Upper lobe of right lung (tissue), 1 donor: ENCODE results near the gene FOXN3. TPM values are rescaled to one million over a fixed set of nuclear protein-coding genes. Genes with fewer than 3 reads are reported as not detected.

Experiments
- ATAC-seq: fragments of 200-7000 bp; cut with Tn5 transposase; one replicate; pipeline ENCODE4 v1.9.1; 2020; ENCODE audit warnings: mild to moderate bottlenecking, moderate library complexity
- DNase-seq: peaks from one replicate; pipeline ENCODE4 v3.0.0-alpha.2; 2020
- H3K27ac ChIP-seq: fragments of 200-600 bp; one replicate; pipeline ENCODE4 v1.8.0; 2022
- H3K27me3 ChIP-seq: fragments of 200-600 bp; one replicate; pipeline ENCODE4 v1.8.0; 2022; ENCODE audit warnings: mild to moderate bottlenecking
- H3K36me3 ChIP-seq: fragments of 200-600 bp; one replicate; pipeline ENCODE4 v1.8.0; 2022
- H3K4me1 ChIP-seq: fragments of 200-600 bp; one replicate; pipeline ENCODE4 v1.8.0; 2022
- H3K4me3 ChIP-seq: fragments of 200-600 bp; one replicate; pipeline ENCODE4 v1.8.0; 2022; ENCODE audit warnings: mild to moderate bottlenecking
- H3K9me3 ChIP-seq: fragments of 200-600 bp; one replicate; pipeline ENCODE4 v1.8.0; 2022
- CTCF ChIP-seq: fragments of 200-600 bp; IDR thresholded peaks from one replicate; pipeline ENCODE4 v1.8.0; 2022; ENCODE audit warnings: antibody characterized with exemption
- intact Hi-C: fragments of 100-400 bp; cut with DNase I; formaldehyde crosslinking; loops from one replicate; pipeline ENCODE4 v1.11.0; 2022
- total RNA-seq: library from RNA; stranded (reverse); fragmentation: NEBNext Ultra II Directional; extraction: Animal tissue kit (Norgen Biotek cat#: 25700); gene quantifications from one replicate; pipeline ENCODE4 v1.2.1, GENCODE V29; 2021
- donor health status: DM: no; HTN: yes; CAD: no; lungs with severe emphysema.

Gene FOXN3
- total RNA-seq, 1 donor from 2014 or later: 103 TPM

- no peak for TF ChIP-seq CTCF
Observed at GRCh38 chr14:89232265-89233070, 184.6 kb downstream of the FOXN3 start.

GRCh38 chr14:89231426-89232113 is 185.5 kb downstream of the FOXN3 start:
- H3K27me3 ChIP-seq: no peaks in the 10 kb centered on the region
- DNase-seq (no peak), ATAC-seq (no peak)
- no peaks in the 10 kb centered on the region for H3K36me3 ChIP-seq
- peaks cover 4% of the 10 kb centered on the region for H3K4me1 ChIP-seq
- TF ChIP-seq CTCF: no peak
- no peak overlapping the region for H3K4me3 ChIP-seq
- H3K9me3 ChIP-seq: no peaks in the 10 kb centered on the region
- intact Hi-C loops: no loop called here
- H3K27ac ChIP-seq: no peak overlapping the region

More at GRCh38 chr14:89232265-89233070, 184.6 kb downstream of the FOXN3 start:
- no peaks in the 10 kb centered on the region for H3K27me3 ChIP-seq
- H3K4me1 ChIP-seq: no peaks in the 10 kb centered on the region
- no peak overlapping the region for H3K4me3 ChIP-seq
- intact Hi-C loops: no loop called here
- no peak overlapping the region for H3K27ac ChIP-seq
- ATAC-seq: no peak
- no peaks in the 10 kb centered on the region for H3K36me3 ChIP-seq
- DNase-seq: no peak
- no peaks in the 10 kb centered on the region for H3K9me3 ChIP-seq

DNA sequence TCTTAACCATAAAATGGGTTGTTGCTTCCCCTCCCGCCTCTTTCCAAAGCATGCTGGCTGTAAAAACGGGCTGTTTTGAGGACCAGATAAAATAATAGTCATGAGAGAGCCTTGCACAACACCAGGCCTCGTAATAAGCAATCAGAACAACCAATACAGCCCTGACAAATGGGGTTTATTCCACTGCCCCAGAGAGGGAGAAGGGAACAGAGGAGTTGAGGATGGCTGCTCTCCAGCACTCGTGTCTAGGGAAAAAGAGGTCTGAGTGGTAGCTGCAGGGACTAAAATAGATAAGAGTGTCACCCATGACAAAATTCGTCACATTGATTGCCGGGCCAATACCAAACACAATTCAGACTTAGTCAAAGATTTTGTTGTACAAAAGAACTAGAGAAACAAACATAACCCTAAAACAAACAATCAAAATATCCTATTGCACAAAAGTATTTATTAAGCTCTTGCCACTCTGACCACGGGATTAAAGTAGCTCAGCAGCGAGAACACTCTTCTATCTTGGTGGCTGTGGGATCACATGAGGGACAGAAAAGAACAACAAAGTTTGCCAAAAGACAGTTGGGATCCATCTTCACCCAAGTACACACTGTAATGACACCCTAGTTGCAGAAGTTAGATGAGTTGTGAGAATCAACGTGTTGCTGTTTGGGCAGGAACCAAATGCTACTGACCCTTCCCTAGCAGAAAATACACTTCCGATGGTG is 188.0 kb downstream of the FOXN3 start:
- H3K9me3 ChIP-seq: no peaks in the 10 kb centered on the region
- H3K36me3 ChIP-seq: no peaks in the 10 kb centered on the region
- intact Hi-C loops: no loop called here
- ATAC-seq (no peak), DNase-seq (no peak)
- peaks cover 4% of the 10 kb centered on the region for H3K4me1 ChIP-seq
- no peak overlapping the region for H3K4me3 ChIP-seq
- H3K27me3 ChIP-seq: no peaks in the 10 kb centered on the region
- no peak overlapping the region for H3K27ac ChIP-seq
- TF ChIP-seq CTCF: no peak

- peaks cover 4% of the 10 kb centered on the region for H3K4me1 ChIP-seq
- no peak for TF ChIP-seq CTCF
- no peak for ATAC-seq
Observed at GRCh38 chr14:89227496-89227836, 189.6 kb downstream of the FOXN3 start.

DNA sequence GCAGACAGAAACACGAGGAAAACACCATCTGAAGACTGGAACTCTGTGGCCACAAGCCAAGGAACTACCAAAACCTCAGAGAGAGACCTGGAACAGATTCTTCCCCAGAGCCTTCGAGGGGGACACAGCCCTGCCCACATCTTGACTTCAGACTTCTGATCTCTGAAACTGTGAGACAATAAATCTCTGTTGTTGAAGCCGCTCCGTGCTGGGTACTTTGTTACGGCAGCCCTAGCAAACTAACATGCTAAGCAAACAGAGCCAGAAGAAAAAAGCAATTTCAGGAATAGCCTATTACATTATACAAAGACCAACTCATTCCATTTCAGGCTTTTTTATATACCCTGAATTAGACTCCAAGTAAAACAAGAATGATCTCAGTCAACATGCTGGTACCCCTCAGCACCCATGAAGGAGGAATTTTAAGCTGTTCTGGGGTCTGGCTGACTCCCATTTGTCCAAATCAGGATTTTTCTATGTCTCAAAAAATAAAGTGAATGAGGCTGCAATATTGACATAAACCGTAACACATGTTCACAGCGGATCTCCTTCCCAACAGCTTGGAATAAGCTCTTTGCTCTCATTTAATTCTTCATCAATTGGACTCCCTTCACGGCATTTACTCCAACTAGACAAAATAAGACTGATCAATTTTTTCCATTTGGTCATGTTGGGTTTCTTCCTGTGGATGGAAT is 190.1 kb downstream of the FOXN3 start:
- Histone ChIP-seq H3K27me3 (no peaks in the 10 kb centered on the region), H3K4me3 (no peak overlapping the region), H3K4me1 (peaks cover 4% of the 10 kb centered on the region), H3K36me3 (no peaks in the 10 kb centered on the region), H3K9me3 (no peaks in the 10 kb centered on the region), H3K27ac (no peak overlapping the region)
- ATAC-seq (no peak), DNase-seq (no peak)
- intact Hi-C loops: no loop called here
- no peak for TF ChIP-seq CTCF

More at GRCh38 chr14:89227496-89227836, 189.6 kb downstream of the FOXN3 start:
- Histone ChIP-seq H3K36me3 (no peaks in the 10 kb centered on the region), H3K27me3 (no peaks in the 10 kb centered on the region), H3K27ac (no peak overlapping the region), H3K9me3 (no peaks in the 10 kb centered on the region), H3K4me3 (no peak overlapping the region)
- intact Hi-C loops: no loop called here
- DNase-seq: no peak
